Mesodermal cell (in vitro differentiated cells): ENCODE data around the gene EFCAB6.

Experiments used
- H3K27ac ChIP-seq: 2 replicates; pipeline ENCODE4 v1.7.0; 2013; ENCODE audit warnings: mild to moderate bottlenecking, low read depth, low read length, moderate library complexity; ENCODE audit not compliant: severe bottlenecking
- H3K36me3 ChIP-seq: 2 replicates; pipeline ENCODE4 v1.7.1; 2013; ENCODE audit warnings: mild to moderate bottlenecking, low read length, moderate library complexity; ENCODE audit not compliant: control insufficient read depth, insufficient read depth
- H3K4me1 ChIP-seq: one replicate; pipeline ENCODE4 v1.7.1; 2013; ENCODE audit warnings: mild to moderate bottlenecking, low read length; ENCODE audit not compliant: insufficient read depth, control insufficient read depth, poor library complexity, severe bottlenecking
- H3K4me3 ChIP-seq: 2 replicates; pipeline ENCODE4 v1.7.0; 2013; ENCODE audit warnings: low read length, control low read depth, mild to moderate bottlenecking; ENCODE audit not compliant: insufficient read depth, poor library complexity, severe bottlenecking; ENCODE audit errors: extremely low read depth
- H3K9me3 ChIP-seq: 2 replicates; pipeline ENCODE4 v1.7.1; 2013; ENCODE audit warnings: mild to moderate bottlenecking, low read length, moderate library complexity; ENCODE audit not compliant: control insufficient read depth
- WGBS, 2 experiments: methylation state at CpG; one replicate each; pipeline ENCODE4 v1.1.5; 2013; ENCODE audit warnings: missing lambda C conversion rate in 2 of 2; ENCODE audit not compliant: insufficient coverage in 2 of 2; 5-methylcytosine and 5-hydroxymethylcytosine counted together

Gene EFCAB6

DNA sequence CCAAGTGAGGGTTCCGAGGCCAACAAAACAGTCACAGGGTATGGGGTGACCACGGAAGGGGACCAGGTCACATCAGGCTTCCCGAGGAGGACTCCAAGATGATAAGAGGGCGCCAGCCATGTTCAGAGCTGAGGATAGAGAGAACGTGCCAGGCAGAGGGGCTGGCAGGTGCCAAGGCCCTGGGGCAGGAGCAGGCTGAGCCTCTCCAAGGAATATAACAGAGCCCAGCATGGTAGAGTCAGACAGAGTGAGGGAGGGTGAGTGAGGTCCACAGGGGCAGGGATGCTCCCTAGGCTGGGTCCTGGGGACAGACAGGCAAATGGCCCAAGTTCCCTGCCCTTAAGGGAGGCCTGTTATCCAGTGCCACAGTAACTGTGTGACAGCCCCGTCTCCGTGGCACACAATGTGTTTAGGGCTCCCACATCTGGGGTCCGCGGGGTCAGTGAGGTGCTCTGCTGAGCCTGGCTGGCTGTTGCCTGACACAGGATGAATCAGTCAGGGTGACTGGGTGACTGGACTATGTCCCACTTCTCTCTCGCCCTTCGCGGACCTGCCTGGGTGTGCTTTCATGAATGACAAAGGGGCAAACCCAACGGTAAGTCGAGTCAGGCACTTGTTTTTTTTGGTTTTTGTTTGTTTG lies 295.0 kb downstream of the EFCAB6 start:
- Histone ChIP-seq H3K4me3 (no peak overlapping the region), H3K27ac (no peak overlapping the region), H3K36me3 (no peaks in the 10 kb centered on the region), H3K4me1 (no peaks in the 10 kb centered on the region), H3K9me3 (no peaks in the 10 kb centered on the region)
- 88 to 91% methylated on average over 9 to 13 of the region's 14 CpGs for WGBS, 2 experiments

DNA sequence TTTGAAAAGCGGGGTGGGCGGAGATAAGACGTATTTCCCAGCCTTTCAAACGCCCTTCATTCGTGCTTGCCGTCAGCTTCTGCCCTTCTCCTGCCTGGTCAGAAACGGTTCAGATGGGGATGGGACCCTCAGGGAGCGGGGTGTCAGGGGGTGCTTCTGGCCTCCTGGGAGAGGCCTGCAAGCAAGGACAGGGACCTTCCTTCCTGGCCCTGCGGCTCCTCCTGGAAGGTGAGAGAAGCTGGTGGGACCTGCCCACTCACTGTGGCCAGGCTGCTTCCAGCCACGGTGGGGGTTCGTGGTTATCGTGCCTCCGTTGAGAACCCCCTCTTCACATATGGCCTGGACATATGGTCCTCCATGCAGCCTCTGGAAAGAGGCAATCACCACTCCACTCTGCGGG lies 295.7 kb downstream of the EFCAB6 start:
- Histone ChIP-seq H3K4me3 (no peak overlapping the region), H3K9me3 (no peaks in the 10 kb centered on the region), H3K36me3 (no peaks in the 10 kb centered on the region), H3K27ac (no peak overlapping the region), H3K4me1 (no peaks in the 10 kb centered on the region)
- 95% methylated on average over 9 to 14 of the region's 14 CpGs for WGBS, 2 experiments

DNA sequence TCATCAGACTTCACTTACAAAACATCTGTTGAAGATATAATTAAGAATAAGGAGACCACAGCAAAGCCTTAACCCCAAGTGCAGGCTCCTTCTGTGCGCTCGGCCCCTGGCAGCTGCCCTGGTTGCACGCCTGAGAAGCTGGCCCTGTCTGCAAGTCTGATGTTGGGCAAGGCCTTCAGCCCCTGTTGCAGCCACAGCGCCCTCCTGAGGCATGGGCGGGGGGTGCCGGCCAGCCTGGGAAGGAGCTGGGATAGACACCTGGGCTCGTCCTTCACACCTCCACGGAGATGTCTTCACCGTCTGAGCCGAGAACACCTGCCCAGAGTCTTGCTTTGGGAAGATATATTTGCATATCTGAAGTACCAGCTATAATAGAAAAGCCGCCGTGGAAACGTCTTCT lies 296.2 kb downstream of the EFCAB6 start:
- Histone ChIP-seq H3K4me3 (no peak overlapping the region), H3K36me3 (no peaks in the 10 kb centered on the region), H3K4me1 (no peaks in the 10 kb centered on the region), H3K9me3 (no peaks in the 10 kb centered on the region), H3K27ac (no peak overlapping the region)
- 84 to 85% methylated on average over 10 to 13 of the region's 13 CpGs for WGBS, 2 experiments

DNA sequence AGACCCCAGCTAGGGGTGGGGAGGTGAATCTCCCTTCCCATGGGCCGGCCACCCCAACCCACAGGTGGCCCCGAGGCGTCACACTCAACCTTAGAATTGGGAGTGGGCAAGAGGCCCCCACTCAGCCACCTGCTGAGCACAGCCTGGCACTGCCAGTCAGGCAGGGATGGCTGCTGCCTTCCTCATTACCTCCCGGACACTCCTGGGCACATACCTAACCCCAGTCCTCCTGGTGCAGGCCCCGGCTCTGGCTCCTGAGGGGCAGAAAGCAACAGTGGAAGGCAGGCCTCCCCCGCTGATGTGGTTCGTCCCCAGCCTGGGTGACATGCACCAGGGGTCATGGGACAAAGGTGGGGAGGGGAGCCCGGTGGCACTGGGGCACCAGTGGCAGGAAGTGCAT lies 296.7 kb downstream of the EFCAB6 start:
- Histone ChIP-seq H3K27ac (no peak overlapping the region), H3K4me1 (no peaks in the 10 kb centered on the region), H3K36me3 (no peaks in the 10 kb centered on the region), H3K4me3 (no peak overlapping the region), H3K9me3 (no peaks in the 10 kb centered on the region)
- 88 to 98% methylated on average over 4 to 6 of the region's 8 CpGs for WGBS, 2 experiments

DNA sequence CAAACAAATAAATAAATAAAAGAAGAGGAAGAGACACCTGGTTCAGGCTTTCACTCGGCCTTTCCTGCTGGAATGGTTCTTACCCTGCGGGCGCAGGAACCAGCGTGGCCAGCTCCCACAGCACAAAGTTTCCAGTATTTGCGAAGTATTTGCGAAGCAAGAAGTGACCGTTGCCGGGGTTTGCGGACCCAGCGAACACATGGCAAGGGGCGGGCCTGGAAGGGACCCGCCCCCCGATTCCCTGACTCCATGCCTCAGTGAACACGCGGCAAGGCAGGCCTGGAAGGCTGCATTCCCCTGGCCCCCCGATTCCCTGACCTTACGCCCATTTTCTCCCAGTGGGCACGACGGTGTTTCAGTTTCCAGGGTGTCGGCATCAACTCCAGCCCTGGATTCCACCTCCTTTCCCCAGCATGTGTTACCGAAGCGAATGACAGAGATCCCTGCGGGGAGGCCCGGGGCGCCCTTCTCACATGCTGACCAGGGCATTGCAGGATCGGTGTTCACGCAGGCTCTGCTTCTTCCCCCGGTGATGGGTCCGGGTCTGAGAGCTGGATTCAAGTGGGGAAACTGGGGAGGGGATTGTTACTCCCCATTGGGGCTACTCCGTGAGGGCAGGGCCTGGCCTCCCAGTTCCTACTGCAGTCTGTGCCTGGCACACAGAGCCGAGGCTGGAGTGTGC lies 297.5 kb downstream of the EFCAB6 start:
- Histone ChIP-seq H3K4me1 (no peaks in the 10 kb centered on the region), H3K9me3 (no peaks in the 10 kb centered on the region), H3K4me3 (no peak overlapping the region), H3K27ac (no peak overlapping the region), H3K36me3 (no peaks in the 10 kb centered on the region)
- WGBS, 2 experiments, result 88 to 89% methylated on average over 28 of the region's 31 CpGs

GRCh38 chr22:43512279-43512678 lies 299.8 kb downstream of the EFCAB6 start:
- Histone ChIP-seq H3K36me3 (no peaks in the 10 kb centered on the region), H3K9me3 (no peaks in the 10 kb centered on the region), H3K27ac (no peak overlapping the region), H3K4me3 (no peak overlapping the region), H3K4me1 (no peaks in the 10 kb centered on the region)
- WGBS, 2 experiments, result 87 to 96% methylated on average over 8 of the region's 8 CpGs

- H3K27ac ChIP-seq, result no peak overlapping the region
Observed at GRCh38 chr22:43511276-43511910, 300.7 kb downstream of the EFCAB6 start.

GRCh38 chr22:43510281-43511070 lies 301.6 kb downstream of the EFCAB6 start:
- 80 to 83% methylated on average over 7 to 8 of the region's 9 CpGs for WGBS, 2 experiments
- H3K36me3 ChIP-seq, result no peaks in the 10 kb centered on the region
- no peak overlapping the region for H3K27ac ChIP-seq
- H3K4me3 ChIP-seq, result no peak overlapping the region
- no peaks in the 10 kb centered on the region for H3K4me1 ChIP-seq
- H3K9me3 ChIP-seq, result no peaks in the 10 kb centered on the region

More at GRCh38 chr22:43511276-43511910, 300.7 kb downstream of the EFCAB6 start:
- Histone ChIP-seq H3K4me1 (no peaks in the 10 kb centered on the region), H3K9me3 (no peaks in the 10 kb centered on the region), H3K36me3 (no peaks in the 10 kb centered on the region), H3K4me3 (no peak overlapping the region)
- 93 to 95% methylated on average over 13 to 14 of the region's 16 CpGs for WGBS, 2 experiments

- Histone ChIP-seq H3K9me3 (no peaks in the 10 kb centered on the region), H3K4me3 (no peak overlapping the region), H3K27ac (no peak overlapping the region), H3K4me1 (no peaks in the 10 kb centered on the region), H3K36me3 (no peaks in the 10 kb centered on the region)
- 73 to 75% methylated on average over 2 of the region's 2 CpGs for WGBS, 2 experiments
Observed at GRCh38 chr22:43509337-43509736, 302.8 kb downstream of the EFCAB6 start.

DNA sequence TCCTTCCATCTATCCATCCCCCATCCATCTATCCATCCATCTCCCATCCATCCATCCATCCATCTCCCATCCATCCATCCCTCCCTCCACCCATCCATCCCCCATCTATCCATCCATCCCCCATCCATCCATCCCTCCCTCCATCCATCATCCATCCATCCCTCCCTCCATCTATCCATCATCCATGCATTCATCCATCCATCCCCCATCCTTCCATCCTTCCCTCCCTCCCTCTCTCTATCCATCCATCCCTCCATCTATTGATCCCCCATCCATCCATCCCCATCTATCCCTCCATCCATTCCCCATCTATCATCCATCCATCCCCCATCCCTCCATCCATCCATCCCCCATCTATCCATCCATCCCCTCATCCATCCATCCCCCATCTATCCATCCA lies 303.6 kb downstream of the EFCAB6 start:
- Histone ChIP-seq H3K9me3 (no peaks in the 10 kb centered on the region), H3K4me1 (no peaks in the 10 kb centered on the region), H3K4me3 (no peak overlapping the region), H3K27ac (no peak overlapping the region), H3K36me3 (no peaks in the 10 kb centered on the region)
